Fibroblast of pulmonary artery (primary cell): ENCODE data around the gene PHACTR3.

ENCODE experiments used
- DNase-seq: peaks from one replicate; pipeline ENCODE4 v3.0.0-alpha.2; 2010; ENCODE audit warnings: low read depth
- H3K4me3 ChIP-seq: replicated peaks from 2 replicates; pipeline ENCODE4 v1.5.1; 2011; ENCODE audit warnings: low read depth, mild to moderate bottlenecking, control low read depth, low read length, moderate library complexity
- TF ChIP-seq, protein P1 (sequence below): IDR thresholded peaks from 2 replicates; pipeline ENCODE4 v1.5.1; 2011; ENCODE audit warnings: mild to moderate bottlenecking, control low read depth, low read length, inconsistent platforms; ENCODE audit errors: missing control alignments

The PHACTR3 gene

DNA sequence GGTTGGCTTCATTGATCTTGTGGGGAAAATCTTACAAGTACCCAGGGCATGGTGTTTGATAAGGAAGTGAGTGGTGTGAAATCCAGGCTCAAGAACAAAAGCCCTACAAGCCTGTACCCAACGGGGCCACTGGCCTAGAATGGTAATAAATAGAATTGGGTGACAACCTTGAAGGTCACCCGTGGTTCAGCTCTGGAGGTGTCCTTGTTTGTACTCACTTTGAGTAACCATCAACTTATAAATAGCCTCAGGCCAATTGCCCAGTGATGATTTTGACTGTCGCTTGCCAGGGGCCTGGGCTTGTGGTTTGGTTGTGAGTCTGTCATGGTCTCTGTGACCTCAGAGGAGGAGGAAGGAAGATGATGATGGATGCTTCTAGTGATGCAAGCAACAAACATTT, 87.8 kb downstream of the PHACTR3 start:
- no peak for DNase-seq
- TF ChIP-seq, protein P1, sequence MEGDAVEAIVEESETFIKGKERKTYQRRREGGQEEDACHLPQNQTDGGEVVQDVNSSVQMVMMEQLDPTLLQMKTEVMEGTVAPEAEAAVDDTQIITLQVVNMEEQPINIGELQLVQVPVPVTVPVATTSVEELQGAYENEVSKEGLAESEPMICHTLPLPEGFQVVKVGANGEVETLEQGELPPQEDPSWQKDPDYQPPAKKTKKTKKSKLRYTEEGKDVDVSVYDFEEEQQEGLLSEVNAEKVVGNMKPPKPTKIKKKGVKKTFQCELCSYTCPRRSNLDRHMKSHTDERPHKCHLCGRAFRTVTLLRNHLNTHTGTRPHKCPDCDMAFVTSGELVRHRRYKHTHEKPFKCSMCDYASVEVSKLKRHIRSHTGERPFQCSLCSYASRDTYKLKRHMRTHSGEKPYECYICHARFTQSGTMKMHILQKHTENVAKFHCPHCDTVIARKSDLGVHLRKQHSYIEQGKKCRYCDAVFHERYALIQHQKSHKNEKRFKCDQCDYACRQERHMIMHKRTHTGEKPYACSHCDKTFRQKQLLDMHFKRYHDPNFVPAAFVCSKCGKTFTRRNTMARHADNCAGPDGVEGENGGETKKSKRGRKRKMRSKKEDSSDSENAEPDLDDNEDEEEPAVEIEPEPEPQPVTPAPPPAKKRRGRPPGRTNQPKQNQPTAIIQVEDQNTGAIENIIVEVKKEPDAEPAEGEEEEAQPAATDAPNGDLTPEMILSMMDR = no peak
- no peak overlapping the region for H3K4me3 ChIP-seq

DNA sequence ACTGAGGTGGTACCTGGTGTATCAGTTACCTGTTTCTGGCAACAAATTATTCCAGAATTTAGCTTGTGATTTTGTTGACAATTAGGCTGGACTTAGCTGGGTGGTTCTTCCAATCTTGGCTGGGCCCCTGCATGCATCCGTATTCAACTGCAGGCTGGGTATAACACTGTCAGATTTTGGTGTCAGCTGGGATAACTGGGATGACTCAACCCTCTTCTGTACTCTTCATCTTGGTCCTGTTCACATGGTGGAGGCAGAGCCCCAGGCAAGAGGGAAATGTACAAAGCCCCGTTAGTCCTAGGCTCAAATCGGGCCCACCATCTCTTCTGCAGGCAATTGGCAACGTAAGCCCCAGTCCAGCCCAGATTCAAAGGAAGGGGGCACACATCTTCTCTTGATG, 89.2 kb downstream of the PHACTR3 start:
- TF ChIP-seq, protein P1 = no peak
- H3K4me3 ChIP-seq = no peak overlapping the region
- no peak for DNase-seq

DNA sequence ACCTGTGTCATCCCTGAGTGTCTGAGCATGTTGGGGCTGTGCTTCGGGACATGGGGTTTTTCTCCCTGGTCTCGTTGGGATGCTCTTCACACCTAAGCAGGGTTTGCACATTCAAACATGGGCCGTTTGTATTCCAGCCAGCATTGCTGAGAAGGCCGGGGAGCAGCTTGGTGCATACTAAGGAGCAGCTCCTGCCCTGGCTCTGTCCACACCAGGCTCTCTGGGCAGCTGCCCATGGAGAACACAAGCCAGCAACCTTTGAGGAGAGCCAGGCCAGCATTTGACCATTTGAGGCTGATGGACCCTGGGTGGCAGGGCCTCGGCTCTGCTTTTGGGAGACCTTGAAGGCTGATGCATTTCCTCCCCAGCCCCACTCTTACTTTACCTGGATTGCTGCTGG, 92.1 kb downstream of the PHACTR3 start:
- TF ChIP-seq, protein P1 = no peak
- no peak for DNase-seq
- H3K4me3 ChIP-seq = no peak overlapping the region

DNA sequence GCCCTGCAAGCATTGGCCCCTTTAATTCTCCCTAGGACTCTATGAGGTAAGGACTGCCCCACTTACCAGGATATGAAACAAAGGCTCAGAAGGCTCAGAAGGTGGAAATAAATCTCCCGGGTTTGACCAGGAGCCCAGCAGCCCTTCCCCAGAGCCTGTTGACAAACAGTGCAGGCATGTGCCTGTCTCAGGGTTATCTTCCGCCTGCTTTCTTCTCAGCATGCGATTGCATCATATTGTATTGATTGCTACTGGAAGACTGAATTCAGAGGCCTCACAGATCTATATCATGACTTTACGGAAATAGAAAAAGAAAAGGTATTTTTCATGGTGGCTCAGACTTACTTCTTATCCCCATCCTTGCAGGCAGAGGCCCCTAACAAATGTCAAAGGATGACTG, 92.7 kb downstream of the PHACTR3 start:
- no peak overlapping the region for H3K4me3 ChIP-seq
- no peak for DNase-seq
- TF ChIP-seq, protein P1 = no peak

DNA sequence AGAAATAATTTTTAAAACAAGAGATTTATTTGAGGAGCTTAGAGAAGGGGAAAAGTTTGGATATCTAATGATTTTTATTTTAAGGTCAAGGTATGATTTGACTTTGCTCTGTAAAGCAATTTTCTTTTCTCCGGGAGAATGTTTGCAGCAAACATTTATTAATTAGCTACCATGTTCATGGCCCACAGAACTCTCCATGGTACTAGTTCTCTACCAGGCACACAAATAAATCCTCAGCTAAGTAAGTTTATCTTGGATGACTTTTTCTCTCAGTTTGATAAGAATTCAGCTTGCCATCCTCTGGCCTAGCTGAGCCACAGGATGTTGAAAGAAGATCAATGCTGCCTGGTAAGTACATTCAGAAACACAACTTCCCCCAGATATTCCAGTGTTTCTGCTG, 94.3 kb downstream of the PHACTR3 start:
- H3K4me3 ChIP-seq = no peak overlapping the region
- no peak for DNase-seq
- TF ChIP-seq, protein P1 = no peak

DNA sequence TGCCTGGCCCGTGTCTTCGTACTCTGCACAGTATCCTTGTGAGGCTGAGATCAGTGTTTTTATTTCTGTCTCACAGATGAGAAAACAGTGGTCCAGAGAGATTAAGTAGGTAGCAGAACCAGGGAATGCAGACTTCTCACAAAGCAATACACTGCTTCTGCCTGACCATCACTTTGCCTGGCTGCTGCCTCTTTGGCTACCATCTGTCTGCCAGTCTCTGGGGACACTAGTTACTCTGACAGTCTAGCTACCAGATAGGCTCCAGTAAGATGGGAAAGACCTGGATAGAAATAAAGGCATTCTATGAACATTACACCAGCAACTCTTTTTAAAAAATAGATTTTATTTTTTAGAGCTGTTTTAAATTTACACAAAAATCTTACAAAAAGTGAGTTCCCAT, 96.9 kb downstream of the PHACTR3 start:
- TF ChIP-seq, protein P1 = no peak
- no peak for DNase-seq
- no peak overlapping the region for H3K4me3 ChIP-seq

DNA sequence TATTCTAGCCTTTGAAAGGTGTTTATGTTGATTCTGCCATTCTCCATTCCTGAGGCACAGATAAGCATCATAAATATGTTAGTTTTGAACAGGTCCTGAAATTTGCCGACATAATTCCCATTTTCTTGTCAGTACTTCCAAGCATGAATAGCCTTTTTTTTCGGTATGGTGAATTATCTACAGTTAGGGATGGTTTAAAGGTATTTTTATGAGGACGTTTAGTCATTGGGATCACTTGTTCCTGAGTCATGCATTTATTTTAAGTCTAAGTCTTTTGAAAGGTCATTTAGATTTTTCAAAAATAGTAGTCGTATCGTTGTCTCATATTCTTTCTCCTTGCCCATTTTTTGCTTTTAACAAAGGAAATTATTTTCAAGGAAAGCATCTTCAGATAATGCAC, 98.7 kb downstream of the PHACTR3 start:
- TF ChIP-seq, protein P1 = no peak
- H3K4me3 ChIP-seq = no peak overlapping the region
- DNase-seq = no peak
